ENCODE data around the gene NCOA3. TPM values are rescaled to one million over a fixed set of nuclear protein-coding genes. Genes with fewer than 3 reads are reported as not detected.
A peak's percentile ranks its signal among the peaks of the same experiment; 100 is the strongest.

Gene NCOA3
- total and polyA plus RNA-seq, 2 experiments from 2014 or later, result 6.7 to 25.8 TPM

DNA sequence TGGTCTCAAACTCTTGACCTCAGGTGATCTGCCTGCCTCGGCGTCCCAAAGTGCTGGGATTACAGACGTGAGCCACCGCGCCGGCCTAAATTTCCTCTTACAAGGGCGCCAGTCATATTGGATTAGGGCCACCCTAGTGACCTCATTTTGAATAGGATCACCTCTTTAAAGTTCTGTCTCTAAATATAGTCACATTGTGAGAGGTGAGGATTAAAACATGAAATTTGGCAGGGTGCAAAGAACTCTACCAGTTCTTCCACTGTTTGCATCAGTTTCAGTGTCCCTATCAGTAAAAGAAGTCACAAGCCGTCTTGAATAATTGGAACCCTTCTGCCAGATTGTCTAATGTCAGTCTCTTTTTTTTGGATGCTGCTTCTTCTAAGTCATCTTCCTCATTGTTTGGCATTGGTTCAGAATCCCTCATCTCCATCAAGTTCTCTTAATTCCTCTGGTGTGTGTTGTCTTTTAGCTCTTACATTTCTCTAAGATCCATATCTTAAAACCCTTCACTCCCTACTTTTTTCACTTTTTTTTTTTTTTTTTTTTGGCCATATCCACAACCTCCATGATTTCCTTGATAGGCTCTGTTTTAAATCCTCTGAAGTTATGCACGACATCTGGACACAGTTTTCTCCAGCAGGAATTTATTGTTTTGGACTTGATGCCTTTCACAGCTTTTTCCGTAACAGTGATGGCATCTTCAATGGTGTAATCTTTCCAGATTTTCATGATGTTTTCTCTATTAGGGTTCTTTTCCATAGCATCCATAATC lies 56.8 kb downstream of the NCOA3 start:
- peaks cover 41% of the 10 kb centered on the region for H3K4me1 ChIP-seq (ENCODE audit: insufficient read depth)
- Mint-ChIP-seq H3K4me1 (peaks cover 54% of the 10 kb centered on the region), H3K4me3 (no peak overlapping the region), H3K36me3 (ENCODE audit: low read depth) (peaks cover 10% of the 10 kb centered on the region; the same call in 2 of the 3 replicates), H3K9me3 (no peaks in the 10 kb centered on the region; the same call in 2 of the 3 replicates), H3K27ac (no peak overlapping the region; the same call in 1 of the 2 replicates), H3K27me3 (ENCODE audit: insufficient read depth, low read depth, poor library complexity) (peaks cover 8% of the 10 kb centered on the region)
- H3K4me3 ChIP-seq, result no peak overlapping the region
- no peak overlapping the region for H2AFZ ChIP-seq
- H3K79me2 ChIP-seq (replicated peaks; ENCODE audit: insufficient read depth), result peaks cover 90% of the 10 kb centered on the region
- H3F3A ChIP-seq (replicated peaks; ENCODE audit: low read depth), result no peaks in the 10 kb centered on the region
- no peak for ATAC-seq
- no peak overlapping the region; the same call in 1 of the 2 replicates for H3K27ac ChIP-seq (ENCODE audit: low read depth)
- peak overlapping the region; percentile 9; the same call in 1 of the 2 replicates for H3K4me2 ChIP-seq
- no peak for TF ChIP-seq CREB1 (CRISPR knock-in tag; IDR thresholded peaks at IDR 0.05; ENCODE audit: low read depth)
- H4K20me1 ChIP-seq (replicated peaks; ENCODE audit: insufficient read depth), result no peaks in the 10 kb centered on the region; the same call in 1 of the 2 replicates
- no peaks in the 10 kb centered on the region for H3K9me2 ChIP-seq (ENCODE audit: insufficient read depth)
- no peaks in the 10 kb centered on the region for H3K36me3 ChIP-seq (ENCODE audit: insufficient read depth)
- no peaks in the 10 kb centered on the region for H3K27me3 ChIP-seq (ENCODE audit: insufficient read depth)
- no peak for DNase-seq (ENCODE audit: low spot score)

DNA sequence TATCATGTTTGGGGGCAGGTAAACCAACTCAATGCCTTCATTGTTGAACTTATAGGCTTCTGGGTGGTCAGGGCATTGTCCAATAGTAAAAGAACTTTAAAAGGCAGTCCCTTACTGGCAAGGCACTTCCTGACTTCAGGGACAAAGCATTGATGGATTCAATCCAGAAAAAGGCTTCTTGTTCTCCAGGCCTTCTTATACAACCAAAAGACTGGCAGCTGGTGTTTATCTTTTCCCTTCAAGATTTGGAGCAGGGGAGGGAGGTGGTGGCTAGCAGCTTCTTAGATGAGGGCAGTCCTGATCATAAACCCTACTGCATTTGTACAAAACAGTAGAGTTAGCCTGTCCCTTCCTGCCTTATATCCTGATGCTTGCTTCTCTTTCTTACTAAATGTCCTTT lies 57.5 kb downstream of the NCOA3 start:
- H3F3A ChIP-seq (replicated peaks; ENCODE audit: low read depth), result no peaks in the 10 kb centered on the region
- peak overlapping the region; percentile 23; the same call in 1 of the 2 replicates for H3K27ac ChIP-seq (ENCODE audit: low read depth)
- peaks cover 8% of the 10 kb centered on the region for H3K27me3 Mint-ChIP-seq (ENCODE audit: insufficient read depth, low read depth, poor library complexity)
- no peak for TF ChIP-seq STAT1 (IDR thresholded peaks at IDR 0.05; ENCODE audit: unreplicated experiment)
- no peak for TF ChIP-seq JUNB (IDR thresholded peaks at IDR 0.05; ENCODE audit: unreplicated experiment)
- TF ChIP-seq ZNF114 (CRISPR knock-in tag; IDR thresholded peaks at IDR 0.05), result no peak
- TF ChIP-seq, protein P1, sequence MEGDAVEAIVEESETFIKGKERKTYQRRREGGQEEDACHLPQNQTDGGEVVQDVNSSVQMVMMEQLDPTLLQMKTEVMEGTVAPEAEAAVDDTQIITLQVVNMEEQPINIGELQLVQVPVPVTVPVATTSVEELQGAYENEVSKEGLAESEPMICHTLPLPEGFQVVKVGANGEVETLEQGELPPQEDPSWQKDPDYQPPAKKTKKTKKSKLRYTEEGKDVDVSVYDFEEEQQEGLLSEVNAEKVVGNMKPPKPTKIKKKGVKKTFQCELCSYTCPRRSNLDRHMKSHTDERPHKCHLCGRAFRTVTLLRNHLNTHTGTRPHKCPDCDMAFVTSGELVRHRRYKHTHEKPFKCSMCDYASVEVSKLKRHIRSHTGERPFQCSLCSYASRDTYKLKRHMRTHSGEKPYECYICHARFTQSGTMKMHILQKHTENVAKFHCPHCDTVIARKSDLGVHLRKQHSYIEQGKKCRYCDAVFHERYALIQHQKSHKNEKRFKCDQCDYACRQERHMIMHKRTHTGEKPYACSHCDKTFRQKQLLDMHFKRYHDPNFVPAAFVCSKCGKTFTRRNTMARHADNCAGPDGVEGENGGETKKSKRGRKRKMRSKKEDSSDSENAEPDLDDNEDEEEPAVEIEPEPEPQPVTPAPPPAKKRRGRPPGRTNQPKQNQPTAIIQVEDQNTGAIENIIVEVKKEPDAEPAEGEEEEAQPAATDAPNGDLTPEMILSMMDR (conservative IDR thresholded peaks at IDR 0.05; ENCODE audit: low read depth in 2 of 2), result no peak
- no peak for TF ChIP-seq POLR2AphosphoS5 (IDR thresholded peaks at IDR 0.05; ENCODE audit: low read depth)
- TF ChIP-seq, protein P2, sequence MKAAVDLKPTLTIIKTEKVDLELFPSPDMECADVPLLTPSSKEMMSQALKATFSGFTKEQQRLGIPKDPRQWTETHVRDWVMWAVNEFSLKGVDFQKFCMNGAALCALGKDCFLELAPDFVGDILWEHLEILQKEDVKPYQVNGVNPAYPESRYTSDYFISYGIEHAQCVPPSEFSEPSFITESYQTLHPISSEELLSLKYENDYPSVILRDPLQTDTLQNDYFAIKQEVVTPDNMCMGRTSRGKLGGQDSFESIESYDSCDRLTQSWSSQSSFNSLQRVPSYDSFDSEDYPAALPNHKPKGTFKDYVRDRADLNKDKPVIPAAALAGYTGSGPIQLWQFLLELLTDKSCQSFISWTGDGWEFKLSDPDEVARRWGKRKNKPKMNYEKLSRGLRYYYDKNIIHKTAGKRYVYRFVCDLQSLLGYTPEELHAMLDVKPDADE (IDR thresholded peaks at IDR 0.05), result no peak
- TF ChIP-seq, protein P3, sequence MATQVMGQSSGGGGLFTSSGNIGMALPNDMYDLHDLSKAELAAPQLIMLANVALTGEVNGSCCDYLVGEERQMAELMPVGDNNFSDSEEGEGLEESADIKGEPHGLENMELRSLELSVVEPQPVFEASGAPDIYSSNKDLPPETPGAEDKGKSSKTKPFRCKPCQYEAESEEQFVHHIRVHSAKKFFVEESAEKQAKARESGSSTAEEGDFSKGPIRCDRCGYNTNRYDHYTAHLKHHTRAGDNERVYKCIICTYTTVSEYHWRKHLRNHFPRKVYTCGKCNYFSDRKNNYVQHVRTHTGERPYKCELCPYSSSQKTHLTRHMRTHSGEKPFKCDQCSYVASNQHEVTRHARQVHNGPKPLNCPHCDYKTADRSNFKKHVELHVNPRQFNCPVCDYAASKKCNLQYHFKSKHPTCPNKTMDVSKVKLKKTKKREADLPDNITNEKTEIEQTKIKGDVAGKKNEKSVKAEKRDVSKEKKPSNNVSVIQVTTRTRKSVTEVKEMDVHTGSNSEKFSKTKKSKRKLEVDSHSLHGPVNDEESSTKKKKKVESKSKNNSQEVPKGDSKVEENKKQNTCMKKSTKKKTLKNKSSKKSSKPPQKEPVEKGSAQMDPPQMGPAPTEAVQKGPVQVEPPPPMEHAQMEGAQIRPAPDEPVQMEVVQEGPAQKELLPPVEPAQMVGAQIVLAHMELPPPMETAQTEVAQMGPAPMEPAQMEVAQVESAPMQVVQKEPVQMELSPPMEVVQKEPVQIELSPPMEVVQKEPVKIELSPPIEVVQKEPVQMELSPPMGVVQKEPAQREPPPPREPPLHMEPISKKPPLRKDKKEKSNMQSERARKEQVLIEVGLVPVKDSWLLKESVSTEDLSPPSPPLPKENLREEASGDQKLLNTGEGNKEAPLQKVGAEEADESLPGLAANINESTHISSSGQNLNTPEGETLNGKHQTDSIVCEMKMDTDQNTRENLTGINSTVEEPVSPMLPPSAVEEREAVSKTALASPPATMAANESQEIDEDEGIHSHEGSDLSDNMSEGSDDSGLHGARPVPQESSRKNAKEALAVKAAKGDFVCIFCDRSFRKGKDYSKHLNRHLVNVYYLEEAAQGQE (IDR thresholded peaks at IDR 0.05; ENCODE audit: unreplicated experiment), result no peak
- no peak for TF ChIP-seq CREB1 (CRISPR knock-in tag; IDR thresholded peaks at IDR 0.05; ENCODE audit: low read depth)
- TF ChIP-seq ZNF331 (CRISPR knock-in tag; IDR thresholded peaks at IDR 0.05; ENCODE audit: low read depth), result no peak
- TF ChIP-seq EZH2phosphoT487 (IDR thresholded peaks at IDR 0.05; ENCODE audit: unreplicated experiment), result no peak
- TF ChIP-seq NANOG (IDR thresholded peaks at IDR 0.05; ENCODE audit: borderline replicate concordance), result no peak
- no peak for TF ChIP-seq EZH2 (IDR thresholded peaks at IDR 0.05; ENCODE audit: low read depth, unreplicated experiment)

More for the DNA sequence above, 57.5 kb downstream of the NCOA3 start:
- no peak for DNase-seq (ENCODE audit: low spot score)
- H3K4me3 Mint-ChIP-seq, result no peak overlapping the region
- peaks cover 57% of the 10 kb centered on the region for H3K4me1 Mint-ChIP-seq
- Histone ChIP-seq H3K79me2 (replicated peaks; ENCODE audit: insufficient read depth) (peaks cover 90% of the 10 kb centered on the region), H3K27me3 (ENCODE audit: insufficient read depth) (no peaks in the 10 kb centered on the region), H3K4me3 (no peak overlapping the region), H3K4me1 (ENCODE audit: insufficient read depth) (peaks cover 41% of the 10 kb centered on the region), H3K4me2 (peak overlapping the region; percentile 9; the same call in 1 of the 2 replicates), H4K20me1 (replicated peaks; ENCODE audit: insufficient read depth) (no peaks in the 10 kb centered on the region; the same call in 1 of the 2 replicates), H3K9me2 (ENCODE audit: insufficient read depth) (no peaks in the 10 kb centered on the region), H2AFZ (no peak overlapping the region), H3K36me3 (ENCODE audit: insufficient read depth) (no peaks in the 10 kb centered on the region)
- H3K9me3 Mint-ChIP-seq, result no peaks in the 10 kb centered on the region; the same call in 2 of the 3 replicates
- no peak overlapping the region for H3K27ac Mint-ChIP-seq
- ATAC-seq, result no peak
- H3K36me3 Mint-ChIP-seq (ENCODE audit: low read depth), result peaks cover 10% of the 10 kb centered on the region; the same call in 2 of the 3 replicates

All from GM23338 (cell line).